Heart left ventricle (tissue), 13 donors: ENCODE results near the gene NDUFAF8.

ENCODE experiments used
- POLR2A ChIP-seq, 2 donors: fragments of 450-650 bp; IDR thresholded peaks; one replicate each; pipeline ENCODE4 v1.6.1; 2017; ENCODE audit warnings: antibody characterized with exemption in 2 of 2, mild to moderate bottlenecking in 2 of 2, moderate library complexity in 2 of 2
- TF ChIP-seq, protein P1 (sequence below), 12 donors: fragments of 200-600 bp; sonication (generic) in 4 of 12; IDR thresholded peaks; one replicate each; pipeline versions ENCODE4 v1.5.0 to v1.8.0; 2018 to 2022; ENCODE audit warnings: antibody characterized with exemption in 12 of 12, mild to moderate bottlenecking in 5 of 12
- donor health status: ischemic (EF 13 %, LVEDD 7.1; RV severe dilation, severe dysfunction).
- donor health status: DM: no; HTN: yes; CAD: no.
- donor health status: DM: no; HTN: no; CAD: no.
- donor health status: ischemic (EF 25% LVEDD 6.9; RV normal size, moderate dysfunction).
- donor health status: ischemic (EF 25% LVEDD 5.7; RV mildly dilated, moderate dysfunction).
- donor health status: ischemic (EF 35%, LVEDD 5.7; RV mildly dilated, moderate dysfunction).
- donor health status: nonischemic (EF 11% LVEDD 7.7; RV severe dilation, severe dysfunction).
- donor health status: DM: yes; HTN: yes; CAD: no.
- donor health status: PGD.
- donor health status: ischemic (EF 29% LVEDD 5.4; RV normal size, mild dysfunction).
- donor health status: nonischemic (EF 23%, LVEDD 6.1; RV moderate dilation, normal function).

DNA sequence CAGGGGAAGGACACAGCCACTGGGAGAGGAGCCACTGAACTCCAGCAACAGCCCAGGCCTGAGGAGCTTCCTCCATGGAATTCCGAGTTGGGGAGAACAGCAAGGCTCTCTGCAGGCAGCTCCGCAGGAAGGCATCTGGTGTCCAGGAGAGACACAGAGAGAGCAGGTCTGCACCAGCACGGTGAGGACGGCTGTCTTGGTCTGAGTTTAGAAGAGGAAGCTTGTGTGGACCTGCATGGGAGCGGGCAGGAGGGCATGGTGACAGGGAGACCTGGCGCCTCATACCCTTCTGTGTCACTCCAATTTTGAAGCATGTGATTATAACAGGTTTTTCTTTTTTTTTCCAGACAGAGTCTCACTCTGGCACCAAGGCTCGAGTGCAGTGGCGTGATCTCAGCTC, 49.6 kb downstream of the NDUFAF8 start:
- TF ChIP-seq, protein P1, sequence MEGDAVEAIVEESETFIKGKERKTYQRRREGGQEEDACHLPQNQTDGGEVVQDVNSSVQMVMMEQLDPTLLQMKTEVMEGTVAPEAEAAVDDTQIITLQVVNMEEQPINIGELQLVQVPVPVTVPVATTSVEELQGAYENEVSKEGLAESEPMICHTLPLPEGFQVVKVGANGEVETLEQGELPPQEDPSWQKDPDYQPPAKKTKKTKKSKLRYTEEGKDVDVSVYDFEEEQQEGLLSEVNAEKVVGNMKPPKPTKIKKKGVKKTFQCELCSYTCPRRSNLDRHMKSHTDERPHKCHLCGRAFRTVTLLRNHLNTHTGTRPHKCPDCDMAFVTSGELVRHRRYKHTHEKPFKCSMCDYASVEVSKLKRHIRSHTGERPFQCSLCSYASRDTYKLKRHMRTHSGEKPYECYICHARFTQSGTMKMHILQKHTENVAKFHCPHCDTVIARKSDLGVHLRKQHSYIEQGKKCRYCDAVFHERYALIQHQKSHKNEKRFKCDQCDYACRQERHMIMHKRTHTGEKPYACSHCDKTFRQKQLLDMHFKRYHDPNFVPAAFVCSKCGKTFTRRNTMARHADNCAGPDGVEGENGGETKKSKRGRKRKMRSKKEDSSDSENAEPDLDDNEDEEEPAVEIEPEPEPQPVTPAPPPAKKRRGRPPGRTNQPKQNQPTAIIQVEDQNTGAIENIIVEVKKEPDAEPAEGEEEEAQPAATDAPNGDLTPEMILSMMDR (IDR thresholded peaks at IDR 0.05), result no peak
- TF ChIP-seq POLR2A (IDR thresholded peaks at IDR 0.05), result no peak
